HuH-7.5 (cell line): ENCODE results near the gene LRFN5.
"Not testable (repeated sequence)": the region's sequence is repeated elsewhere in the genome, so short reads cannot be mapped to it uniquely, and the experiment has no call there.

Experiments
- DNase-seq: peaks from one replicate; pipeline ENCODE4 v3.0.0; 2011; ENCODE audit warnings: low spot score

The LRFN5 gene

GRCh38 chr14:41899416-41899815 lies 292.7 kb downstream of the LRFN5 start:
- no peak for DNase-seq

DNA sequence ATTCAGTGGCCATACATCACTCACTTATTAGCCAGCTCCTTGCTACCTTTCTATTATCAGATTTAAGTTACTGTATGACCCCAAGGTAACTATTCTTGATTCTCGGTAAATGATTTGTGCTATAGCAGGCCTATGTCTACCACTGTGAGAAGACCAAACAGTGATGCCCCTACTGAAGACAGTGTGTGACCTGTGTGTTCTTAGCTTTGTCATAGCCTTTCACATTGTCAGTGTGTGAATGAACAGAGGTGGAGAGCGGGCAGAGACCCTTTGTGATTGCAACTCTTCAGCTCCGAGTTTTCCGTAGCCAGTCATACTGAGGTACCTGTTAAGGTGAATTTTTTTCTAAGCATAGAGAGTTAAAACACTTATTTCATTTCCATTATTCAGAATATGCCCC lies 294.0 kb downstream of the LRFN5 start:
- DNase-seq = no peak

DNA sequence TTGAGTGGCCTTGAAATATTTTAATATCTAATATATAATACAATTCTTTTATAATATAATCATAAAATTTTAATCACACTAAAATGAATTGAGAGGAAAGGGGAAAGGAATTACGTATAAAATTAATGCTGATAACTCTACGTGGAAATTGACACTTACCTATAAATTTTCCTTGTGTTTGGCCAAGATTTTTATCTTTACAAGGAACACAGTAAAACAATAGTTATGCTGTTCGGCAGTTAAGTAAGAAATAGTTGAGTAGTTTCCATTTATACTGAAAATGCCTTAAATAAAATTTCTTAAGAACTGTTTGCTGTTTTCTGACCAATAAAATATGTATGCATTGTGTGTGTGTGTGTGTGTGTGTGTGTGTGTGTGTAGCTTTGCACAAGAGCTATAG lies 294.4 kb downstream of the LRFN5 start:
- no peak for DNase-seq

GRCh38 chr14:41905394-41905964 lies 298.8 kb downstream of the LRFN5 start:
- no peak for DNase-seq

- DNase-seq = not testable (repeated sequence)
Measured at GRCh38 chr14:41911155-41911554, 304.5 kb downstream of the LRFN5 start.

GRCh38 chr14:41913398-41913797 lies 306.7 kb downstream of the LRFN5 start:
- DNase-seq = no peak

GRCh38 chr14:41915732-41916131 lies 309.1 kb downstream of the LRFN5 start:
- no peak for DNase-seq

- no peak for DNase-seq
Measured at GRCh38 chr14:41916313-41916712, 309.6 kb downstream of the LRFN5 start.

DNA sequence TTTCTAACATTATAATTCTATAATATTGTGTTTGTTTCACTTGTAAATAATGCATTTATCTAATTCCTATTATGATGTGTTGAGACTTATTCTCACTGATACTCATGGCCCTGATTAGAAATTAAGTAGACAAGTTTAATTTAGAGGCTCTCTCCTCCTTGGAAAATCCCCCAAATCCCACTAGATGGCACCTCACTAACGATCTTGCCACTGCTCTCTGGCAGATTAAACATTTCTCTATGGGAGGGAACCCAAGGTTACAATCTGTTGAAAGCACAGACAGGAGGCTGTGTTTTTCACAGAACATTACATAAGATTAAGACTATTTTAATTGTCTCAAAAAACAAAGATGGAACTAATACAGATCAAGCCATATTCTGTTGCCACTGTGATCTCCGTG lies 318.7 kb downstream of the LRFN5 start:
- no peak for DNase-seq

GRCh38 chr14:41950428-41951151 lies 343.9 kb downstream of the LRFN5 start:
- DNase-seq = no peak
